GM12865 (cell line): ENCODE results near the gene GJB5.

Source experiments
- DNase-seq: peaks from one replicate; pipeline ENCODE4 v3.0.0; 2010; ENCODE audit warnings: low read depth
- H3K4me3 ChIP-seq: 2 replicates; pipeline ENCODE4 v1.5.1; 2011; ENCODE audit warnings: mild to moderate bottlenecking, low read depth, low read length, control low read depth
- CTCF ChIP-seq: IDR thresholded peaks from 2 replicates; pipeline ENCODE4 v1.5.1; 2011; ENCODE audit warnings: low read length, control low read depth, low read depth, inconsistent platforms; ENCODE audit not compliant: insufficient read depth; ENCODE audit errors: missing control alignments

The GJB5 gene

DNA sequence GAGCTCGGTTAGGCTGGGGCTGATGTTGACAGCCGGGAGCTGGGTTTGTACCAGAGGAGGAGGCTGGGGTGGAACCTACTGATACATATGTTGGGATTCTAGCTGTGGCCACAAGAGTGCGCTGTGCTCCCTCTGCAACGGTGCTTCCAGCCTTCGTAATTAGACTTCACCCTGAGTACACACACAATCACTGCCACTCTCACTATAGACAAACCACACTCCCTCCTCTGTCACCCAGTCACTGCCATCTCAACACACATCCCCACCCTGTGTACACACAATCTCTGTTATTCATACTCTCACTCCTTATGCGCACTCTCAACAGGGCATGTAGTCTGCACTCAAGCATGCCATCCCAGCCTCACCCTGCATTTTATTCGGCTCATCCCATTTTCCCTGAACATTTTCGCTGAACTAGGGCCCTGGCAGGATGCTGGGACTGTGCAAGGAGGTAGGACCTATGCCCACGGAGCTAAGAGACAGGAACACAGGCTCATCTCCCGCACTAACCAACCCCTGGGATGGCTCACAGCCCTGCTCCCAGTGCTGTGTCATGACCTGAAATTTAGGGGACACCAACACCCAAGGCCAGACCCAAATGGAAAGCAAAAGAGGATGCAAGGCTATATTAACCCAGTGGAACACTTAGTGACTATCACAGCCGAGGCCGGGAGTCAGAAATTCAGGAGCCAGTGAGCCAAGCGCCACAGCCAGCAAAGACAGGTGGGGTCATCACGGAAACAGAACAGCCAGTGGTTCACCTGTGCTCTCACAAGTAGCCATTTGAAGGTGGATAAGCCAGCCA, 31.9 kb downstream of the GJB5 start:
- H3K4me3 ChIP-seq, result no peak overlapping the region
- peak; percentile 79 for DNase-seq
- peak; percentile 93 for TF ChIP-seq CTCF

GRCh38 chr1:34787461-34788420, 32.9 kb downstream of the GJB5 start:
- TF ChIP-seq CTCF, result peak; percentile 40

GRCh38 chr1:34790985-34791384, 36.1 kb downstream of the GJB5 start:
- no peak for TF ChIP-seq CTCF

More at GRCh38 chr1:34787461-34788420, 32.9 kb downstream of the GJB5 start:
- peak; percentile 52 for DNase-seq
- H3K4me3 ChIP-seq, result no peak overlapping the region

GRCh38 chr1:34792424-34792823, 37.6 kb downstream of the GJB5 start:
- H3K4me3 ChIP-seq, result no peak overlapping the region
- DNase-seq, result no peak
- no peak for TF ChIP-seq CTCF

More at GRCh38 chr1:34790985-34791384, 36.1 kb downstream of the GJB5 start:
- no peak for DNase-seq
- no peak overlapping the region for H3K4me3 ChIP-seq

GRCh38 chr1:34792868-34793727, 38.3 kb downstream of the GJB5 start, which contains the start of gene GJA4:
GJA4 (plus strand) TSS chr1:34792999; CDS start chr1:34794214, 1,215 bp downstream.
- no peak for TF ChIP-seq CTCF
- H3K4me3 ChIP-seq, result no peak within 1 kb of the TSS
- DNase-seq, result no peak
